Lung microvascular endothelial cell (primary cell): Measurements from ENCODE around the gene MLLT10. TPM values are rescaled to one million over a fixed set of nuclear protein-coding genes. Genes with fewer than 3 reads are reported as not detected.

ENCODE experiments used
- DNase-seq, 2 donors: peaks; one replicate each; pipeline versions ENCODE4 v3.0.0 to v3.0.0-alpha.2; 2010; ENCODE audit warnings: low read depth in 2 of 2
- total RNA-seq: library from RNA; depleted of rRNA; stranded (reverse); fragments of >200 nt; gene quantifications from 2 replicates; pipeline ENCODE4 v1.2.1, GENCODE V29; 2014

MLLT10 gene
- total RNA-seq, 1 donor from 2014 or later, result 46.6 TPM

DNA sequence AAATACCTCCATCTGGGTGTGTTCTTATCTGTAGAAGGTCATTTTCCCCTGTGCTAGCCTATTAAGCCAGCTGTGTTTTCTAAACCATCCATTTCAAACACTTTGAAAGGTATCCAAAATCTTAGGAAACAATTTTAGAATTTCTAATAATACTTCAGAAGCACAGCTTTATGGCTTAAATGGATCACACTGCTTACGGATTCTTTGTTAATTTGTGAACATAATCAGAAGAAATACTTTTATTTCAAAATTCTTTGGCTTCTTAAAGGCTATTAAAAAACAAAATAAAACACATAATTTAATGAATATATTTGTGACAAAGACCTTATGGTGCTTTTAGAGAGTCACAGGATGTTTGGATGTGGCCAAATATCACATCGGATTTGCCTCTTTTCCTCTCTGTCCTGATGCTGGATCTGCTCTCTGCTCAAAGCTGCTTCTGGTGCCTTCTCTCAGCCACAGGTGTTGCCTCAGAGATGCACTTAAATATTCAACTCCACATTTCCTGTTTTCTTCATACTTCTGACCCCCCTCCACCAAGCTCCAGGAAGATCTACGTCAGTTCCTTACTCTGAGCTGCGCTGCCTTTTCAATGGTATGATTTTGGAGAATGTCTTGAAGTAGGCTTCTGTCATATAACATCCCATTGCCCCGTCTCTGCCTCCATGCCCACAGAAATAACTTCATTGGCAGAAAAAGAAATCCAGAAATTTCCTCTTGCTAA lies 230.6 kb downstream of the MLLT10 start:
- no peak for DNase-seq

GRCh38 chr10:21769041-21769440 lies 235.0 kb downstream of the MLLT10 start:
- no peak for DNase-seq

DNA sequence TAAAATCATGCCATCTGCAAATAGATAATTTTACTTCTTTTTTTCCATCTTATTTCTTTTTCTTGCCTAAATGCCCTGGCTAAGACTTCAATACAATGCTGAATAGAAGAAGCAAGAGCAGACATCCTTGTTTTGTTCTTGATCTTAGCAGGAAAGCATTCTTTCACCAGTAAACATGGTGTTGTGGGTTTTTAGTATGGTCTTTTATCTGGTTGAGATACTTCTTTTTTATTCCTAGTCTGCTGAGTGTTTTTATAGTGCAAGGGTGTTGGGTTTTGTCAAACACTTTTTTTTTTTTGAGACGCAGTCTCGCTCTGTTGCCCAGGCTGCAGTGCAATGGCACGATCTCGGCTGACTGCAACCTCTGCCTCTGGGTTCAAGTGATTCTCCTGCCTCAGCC lies 237.2 kb downstream of the MLLT10 start:
- no peak for DNase-seq

- DNase-seq, result no peak
Measured at GRCh38 chr10:21776883-21777282, 242.9 kb downstream of the MLLT10 start.

GRCh38 chr10:21791276-21791675 lies 257.2 kb downstream of the MLLT10 start:
- DNase-seq, result no peak

Other genes with a start within 250 kb of the MLLT10 start
- gene SKIDA1, start 8.6 kb upstream of the MLLT10 start, total RNA-seq, result 1.1 and 1.4 TPM in 2 replicates